Body of pancreas (tissue), 4 donors: ENCODE results near the gene IHH.

Experiments used
- POLR2A ChIP-seq, 3 donors: fragments of 450-650 bp; IDR thresholded peaks; one replicate each; pipeline ENCODE4 v1.6.1; 2016; ENCODE audit warnings: antibody characterized with exemption in 3 of 3, mild to moderate bottlenecking in 2 of 3
- TF ChIP-seq, protein P1 (sequence below), 7 experiments: fragments of 450-650 bp in 4 of 7; fragments of 200-600 bp in 3 of 7; sonication (generic) in 3 of 7; IDR thresholded peaks; one replicate each; pipeline ENCODE4 v1.5.1; 2016 to 2019; ENCODE audit warnings: antibody characterized with exemption in 7 of 7

DNA sequence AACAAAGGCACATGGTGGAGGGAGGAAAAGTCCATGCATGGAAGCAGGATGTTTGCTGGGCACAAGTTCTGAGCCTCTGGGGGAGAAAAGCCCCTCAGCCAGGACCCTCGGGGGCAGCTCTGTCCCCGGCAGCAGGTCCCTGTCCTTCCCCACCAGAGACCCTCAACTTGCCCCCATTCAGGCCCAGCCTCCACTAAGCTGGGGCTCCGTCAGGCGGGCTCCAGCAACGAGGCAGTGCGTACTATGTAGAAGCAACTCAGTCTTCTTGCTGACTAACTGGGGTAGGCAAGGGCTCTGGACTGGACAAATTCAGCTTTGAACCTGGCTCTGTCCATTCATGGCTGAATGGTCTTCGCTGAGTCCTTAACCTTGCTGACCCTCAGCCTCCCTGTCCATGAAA, 42.4 kb downstream of the IHH start:
- no peak for TF ChIP-seq POLR2A (IDR thresholded peaks at IDR 0.05)
- TF ChIP-seq, protein P1, sequence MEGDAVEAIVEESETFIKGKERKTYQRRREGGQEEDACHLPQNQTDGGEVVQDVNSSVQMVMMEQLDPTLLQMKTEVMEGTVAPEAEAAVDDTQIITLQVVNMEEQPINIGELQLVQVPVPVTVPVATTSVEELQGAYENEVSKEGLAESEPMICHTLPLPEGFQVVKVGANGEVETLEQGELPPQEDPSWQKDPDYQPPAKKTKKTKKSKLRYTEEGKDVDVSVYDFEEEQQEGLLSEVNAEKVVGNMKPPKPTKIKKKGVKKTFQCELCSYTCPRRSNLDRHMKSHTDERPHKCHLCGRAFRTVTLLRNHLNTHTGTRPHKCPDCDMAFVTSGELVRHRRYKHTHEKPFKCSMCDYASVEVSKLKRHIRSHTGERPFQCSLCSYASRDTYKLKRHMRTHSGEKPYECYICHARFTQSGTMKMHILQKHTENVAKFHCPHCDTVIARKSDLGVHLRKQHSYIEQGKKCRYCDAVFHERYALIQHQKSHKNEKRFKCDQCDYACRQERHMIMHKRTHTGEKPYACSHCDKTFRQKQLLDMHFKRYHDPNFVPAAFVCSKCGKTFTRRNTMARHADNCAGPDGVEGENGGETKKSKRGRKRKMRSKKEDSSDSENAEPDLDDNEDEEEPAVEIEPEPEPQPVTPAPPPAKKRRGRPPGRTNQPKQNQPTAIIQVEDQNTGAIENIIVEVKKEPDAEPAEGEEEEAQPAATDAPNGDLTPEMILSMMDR (IDR thresholded peaks at IDR 0.05), result no peak
